Adipocyte (in vitro differentiated cells): ENCODE data around the gene ODC1.
"Not testable (repeated sequence)": the region's sequence is repeated elsewhere in the genome, so short reads cannot be mapped to it uniquely, and the experiment has no call there.

Source experiments
- DNase-seq: peaks from one replicate; pipeline ENCODE4 v3.0.0-alpha.2; 2015; ENCODE audit warnings: low read depth
- H3K27me3 ChIP-seq: replicated peaks from 2 replicates; pipeline ENCODE4 v1.7.0; 2013; ENCODE audit warnings: mild to moderate bottlenecking, low read length, moderate library complexity; ENCODE audit not compliant: control insufficient read depth, insufficient read depth
- H3K36me3 ChIP-seq: 2 replicates; pipeline ENCODE4 v1.7.0; 2013; ENCODE audit warnings: low read length, mild to moderate bottlenecking, moderate library complexity; ENCODE audit not compliant: control insufficient read depth, insufficient read depth, severe bottlenecking
- H3K4me1 ChIP-seq: 2 replicates; pipeline ENCODE4 v1.7.0; 2013; ENCODE audit warnings: mild to moderate bottlenecking, low read length, moderate library complexity; ENCODE audit not compliant: control insufficient read depth, insufficient read depth
- H3K4me3 ChIP-seq: 2 replicates; pipeline ENCODE4 v1.7.0; 2013; ENCODE audit warnings: mild to moderate bottlenecking, low read length, moderate library complexity
- H3K9ac ChIP-seq: 2 replicates; pipeline ENCODE4 v1.7.0; 2013; ENCODE audit warnings: mild to moderate bottlenecking, low read length, moderate library complexity
- H3K9me3 ChIP-seq: 2 replicates; pipeline ENCODE4 v1.7.0; 2013; ENCODE audit warnings: mild to moderate bottlenecking, low read length, moderate library complexity; ENCODE audit not compliant: control insufficient read depth

ODC1 gene

DNA sequence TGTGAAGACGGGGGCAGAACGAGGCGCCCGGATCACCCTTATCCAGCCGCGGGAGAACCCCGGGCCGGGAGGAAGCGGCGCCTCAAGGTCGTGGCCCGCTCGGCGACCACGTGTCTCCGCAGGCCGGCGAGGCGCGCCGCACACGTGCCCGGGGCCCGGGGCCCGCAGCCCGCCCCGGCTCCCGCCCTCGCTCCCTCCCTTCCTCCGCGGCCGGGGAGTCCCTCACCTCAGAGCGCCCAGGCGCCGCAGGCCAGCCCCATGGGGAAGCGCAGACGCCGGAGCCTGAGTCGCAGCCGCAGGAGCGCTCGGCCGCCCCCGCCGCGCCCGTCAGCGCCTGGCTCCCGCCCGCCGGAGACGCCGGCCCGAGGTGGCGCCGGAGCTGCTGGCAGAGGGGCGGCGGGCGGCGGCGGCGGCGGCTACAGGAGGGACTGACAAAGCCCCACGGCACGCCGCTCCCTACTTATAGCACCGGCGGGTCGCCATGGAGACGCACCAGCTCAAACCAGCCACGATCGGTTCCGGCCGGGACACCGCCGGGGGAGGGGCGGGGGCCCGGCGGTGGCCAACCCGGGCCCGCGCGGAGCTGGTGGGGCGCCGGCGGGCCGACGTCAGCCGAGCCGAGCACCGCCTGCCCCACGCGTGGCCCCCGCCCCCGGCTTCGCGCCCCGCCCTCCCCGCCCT, at the start of gene ODC1:
Gene ODC1, minus strand, starts transcription at position 433 of the 681 bp plus-strand sequence. CDS start 3,295 bp downstream, outside the sequence.
- no peaks in the 10 kb centered on the region for H3K27me3 ChIP-seq
- DNase-seq: peak; percentile 95
- peak within 1 kb of the TSS; percentile 93 for H3K9ac ChIP-seq
- H3K4me1 ChIP-seq: peaks cover 25% of the 10 kb centered on the region
- H3K4me3 ChIP-seq: peak within 1 kb of the TSS; percentile 91
- H3K36me3 ChIP-seq: peaks cover 19% of the 10 kb centered on the region
- no peaks in the 10 kb centered on the region for H3K9me3 ChIP-seq

DNA sequence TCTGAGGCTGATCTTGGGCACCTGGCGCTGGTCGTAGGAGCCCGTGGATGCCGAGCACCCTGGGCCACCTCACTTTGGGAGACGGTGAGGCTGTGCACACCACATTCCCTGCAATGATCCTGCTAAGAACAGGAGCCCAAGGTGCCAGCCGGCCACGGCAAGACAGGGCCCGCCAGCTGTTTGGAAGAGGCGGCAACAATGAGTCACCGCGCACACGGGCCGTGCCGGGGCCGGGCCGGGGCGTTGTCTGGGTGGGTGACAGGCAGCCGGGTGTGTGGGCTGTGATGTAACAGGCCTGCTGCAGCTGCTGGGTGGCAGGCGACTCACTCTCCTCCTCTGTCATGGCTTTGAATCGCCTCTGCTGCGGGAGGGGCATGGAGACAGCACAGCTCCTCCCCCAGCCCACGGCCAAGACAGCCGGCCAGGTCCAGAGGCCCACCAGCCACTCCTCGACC, 49.7 kb upstream of the ODC1 start:
- peaks cover 59% of the 10 kb centered on the region for H3K27me3 ChIP-seq

DNA sequence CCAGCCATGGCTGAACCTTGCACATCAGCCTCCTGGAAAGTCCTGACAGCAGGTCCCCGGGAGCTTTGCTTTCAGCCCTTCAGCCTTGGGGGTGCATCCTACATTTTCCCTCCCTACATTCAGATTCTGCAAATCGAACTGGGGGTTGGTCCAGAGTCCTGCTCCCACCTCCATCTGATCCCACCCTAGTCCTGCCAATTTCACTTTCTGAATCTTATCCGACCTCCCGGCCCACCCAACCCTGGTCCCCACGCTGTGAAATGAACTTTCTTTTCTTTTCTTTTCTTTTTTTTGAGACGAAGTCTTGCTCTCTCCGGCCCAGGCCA, 47.8 kb upstream of the ODC1 start:
- Histone ChIP-seq H3K9ac (no peak overlapping the region), H3K4me3 (no peak overlapping the region), H3K9me3 (peaks cover 16% of the 10 kb centered on the region), H3K27me3 (peaks cover 48% of the 10 kb centered on the region), H3K4me1 (no peaks in the 10 kb centered on the region), H3K36me3 (no peaks in the 10 kb centered on the region)
- no peak for DNase-seq

More for the DNA sequence above, 49.7 kb upstream of the ODC1 start:
- no peak overlapping the region for H3K4me3 ChIP-seq
- peak; percentile 76 for DNase-seq
- H3K4me1 ChIP-seq: no peaks in the 10 kb centered on the region
- H3K9ac ChIP-seq: no peak overlapping the region
- no peaks in the 10 kb centered on the region for H3K36me3 ChIP-seq
- no peaks in the 10 kb centered on the region for H3K9me3 ChIP-seq

DNA sequence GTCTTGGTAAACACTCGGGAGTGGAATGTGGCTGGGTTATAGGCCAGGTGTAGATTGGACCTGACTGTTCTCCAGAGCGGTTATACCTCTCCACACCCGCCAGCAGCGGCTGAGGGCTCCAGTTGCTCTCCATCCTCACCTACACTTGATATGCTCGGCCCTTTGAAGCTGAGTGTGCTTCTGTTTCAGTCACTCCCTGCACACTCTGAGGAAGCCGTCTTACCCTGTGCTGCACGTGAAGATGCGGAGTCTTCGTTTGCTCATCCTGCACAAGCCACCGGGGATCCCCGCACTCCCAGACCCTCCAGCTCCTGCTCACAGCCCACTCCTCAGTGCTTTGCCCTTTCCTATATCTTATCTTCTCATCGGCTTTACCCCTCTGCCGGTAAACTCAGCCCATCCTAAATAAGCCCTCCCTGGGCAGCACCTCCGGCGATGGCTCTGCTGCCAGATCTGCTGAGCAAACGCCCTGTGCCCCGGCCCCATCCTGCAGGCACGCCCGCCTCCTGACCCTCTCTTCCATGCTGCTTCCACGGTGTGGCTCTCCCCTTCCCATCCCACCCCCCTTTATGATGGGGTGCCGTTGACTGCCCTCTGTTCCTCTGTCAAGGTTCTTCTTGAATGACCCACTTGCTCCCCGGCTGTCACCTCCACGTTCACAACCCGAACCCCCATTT, 47.3 kb upstream of the ODC1 start:
- H3K27me3 ChIP-seq: peaks cover 43% of the 10 kb centered on the region
- no peak overlapping the region for H3K4me3 ChIP-seq
- H3K9ac ChIP-seq: no peak overlapping the region
- H3K4me1 ChIP-seq: no peaks in the 10 kb centered on the region
- no peaks in the 10 kb centered on the region for H3K36me3 ChIP-seq
- H3K9me3 ChIP-seq: peaks cover 16% of the 10 kb centered on the region
- no peak for DNase-seq

DNA sequence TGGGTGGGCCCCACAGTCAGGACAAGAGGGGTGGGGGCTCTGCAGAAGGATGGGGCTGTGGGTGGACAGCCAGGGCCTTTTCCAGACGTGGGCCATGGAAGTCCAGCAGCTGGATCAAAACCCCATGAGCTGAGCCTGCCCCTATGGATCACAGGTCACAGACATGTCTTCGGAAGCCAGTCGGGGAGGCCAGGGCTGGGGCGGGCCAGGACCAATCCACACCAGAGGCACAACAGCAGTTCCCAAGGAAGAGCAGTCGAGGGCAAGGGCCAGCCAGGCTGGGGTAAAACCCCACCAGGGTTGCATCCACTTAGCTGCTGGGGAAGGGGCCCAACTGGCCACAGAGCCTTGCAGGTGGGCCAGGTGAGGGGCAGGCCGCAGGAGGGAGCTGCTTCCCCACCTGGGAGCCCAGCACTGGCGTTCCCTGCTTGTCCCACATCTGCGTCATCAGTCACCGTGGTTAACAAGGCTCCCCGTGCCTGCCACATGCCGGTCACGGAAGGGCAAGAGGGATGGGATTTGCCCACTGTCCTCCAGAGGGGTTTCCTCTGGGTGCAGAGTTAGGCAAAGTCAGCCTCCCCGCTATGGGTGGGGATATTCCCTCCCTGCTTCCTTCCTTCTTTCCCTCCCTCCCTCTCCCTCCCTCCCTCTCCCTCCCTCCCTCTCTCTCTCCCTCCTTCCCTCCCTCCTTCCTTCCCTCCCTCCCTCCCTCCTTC, 46.4 kb upstream of the ODC1 start:
- DNase-seq: no peak

DNA sequence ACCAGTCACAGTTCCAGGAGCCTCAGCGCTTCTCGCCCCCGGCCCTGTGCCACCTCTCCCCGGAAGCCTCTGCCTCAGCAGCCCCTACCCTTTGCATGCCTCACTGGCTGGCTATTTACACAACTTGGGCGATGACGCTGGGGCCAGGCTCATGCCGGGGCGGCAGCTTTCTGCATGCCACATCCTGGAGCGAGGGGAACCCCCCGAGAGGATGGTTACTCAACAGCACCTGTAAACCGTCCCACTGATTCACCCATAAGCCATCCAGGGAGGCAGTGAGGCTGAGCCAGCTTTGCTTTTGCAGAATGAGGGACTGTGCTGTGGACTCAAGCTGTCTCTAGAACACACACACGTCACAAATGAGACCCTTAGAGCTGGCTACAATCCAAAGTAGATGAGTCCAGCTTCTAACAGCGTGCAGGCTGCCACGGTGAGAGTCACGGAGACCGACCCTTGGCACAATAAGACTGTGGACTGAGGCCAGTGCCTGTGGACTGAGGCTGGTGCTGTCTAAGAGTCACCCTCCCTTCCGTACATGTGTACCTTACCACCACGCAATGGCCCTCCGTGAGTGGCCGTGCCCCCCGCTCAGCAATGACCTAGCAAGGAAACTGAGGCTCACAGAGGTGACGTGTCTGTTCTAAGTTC, 45.6 kb upstream of the ODC1 start:
- H3K36me3 ChIP-seq: no peaks in the 10 kb centered on the region
- peaks cover 36% of the 10 kb centered on the region for H3K27me3 ChIP-seq
- no peak overlapping the region for H3K4me3 ChIP-seq
- peaks cover 16% of the 10 kb centered on the region for H3K9me3 ChIP-seq
- H3K4me1 ChIP-seq: peaks cover 3% of the 10 kb centered on the region
- H3K9ac ChIP-seq: no peak overlapping the region
- DNase-seq: peak; percentile 45

More for the DNA sequence above, 46.4 kb upstream of the ODC1 start:
- no peak overlapping the region for H3K4me3 ChIP-seq
- H3K4me1 ChIP-seq: peaks cover 2% of the 10 kb centered on the region
- peaks cover 36% of the 10 kb centered on the region for H3K27me3 ChIP-seq
- H3K36me3 ChIP-seq: no peaks in the 10 kb centered on the region
- H3K9ac ChIP-seq: no peak overlapping the region
- peaks cover 16% of the 10 kb centered on the region for H3K9me3 ChIP-seq

DNA sequence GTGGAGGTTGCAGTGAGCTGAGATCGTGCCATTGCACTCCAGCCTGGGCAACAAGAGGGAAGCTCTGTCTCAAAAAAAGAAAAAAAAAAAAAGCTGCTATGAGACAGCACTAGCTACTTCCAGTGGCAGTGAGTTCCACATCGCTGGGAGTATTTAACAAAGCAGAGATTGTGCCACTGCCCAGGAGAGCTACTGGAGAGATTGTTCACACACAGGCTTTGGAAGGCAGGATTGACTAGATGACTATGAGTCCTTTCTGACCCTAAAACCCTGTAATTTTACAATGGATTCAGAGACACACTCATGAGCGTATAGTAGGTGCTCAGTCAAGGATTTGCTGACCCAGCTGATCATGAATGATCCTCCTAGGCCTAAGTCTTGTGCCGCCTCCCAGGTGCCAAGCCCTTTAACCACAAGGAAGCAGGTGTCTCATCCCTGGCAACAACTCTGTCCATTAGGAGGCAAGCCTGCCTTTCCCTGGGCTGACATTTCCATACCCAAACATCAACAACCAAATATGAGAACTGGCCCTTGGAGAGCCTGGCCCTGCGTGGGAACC, 45.0 kb upstream of the ODC1 start:
- no peak overlapping the region for H3K4me3 ChIP-seq
- H3K4me1 ChIP-seq: peaks cover 3% of the 10 kb centered on the region
- H3K27me3 ChIP-seq: peaks cover 34% of the 10 kb centered on the region
- no peak overlapping the region for H3K9ac ChIP-seq
- H3K36me3 ChIP-seq: no peaks in the 10 kb centered on the region
- peaks cover 16% of the 10 kb centered on the region for H3K9me3 ChIP-seq
- no peak for DNase-seq

DNA sequence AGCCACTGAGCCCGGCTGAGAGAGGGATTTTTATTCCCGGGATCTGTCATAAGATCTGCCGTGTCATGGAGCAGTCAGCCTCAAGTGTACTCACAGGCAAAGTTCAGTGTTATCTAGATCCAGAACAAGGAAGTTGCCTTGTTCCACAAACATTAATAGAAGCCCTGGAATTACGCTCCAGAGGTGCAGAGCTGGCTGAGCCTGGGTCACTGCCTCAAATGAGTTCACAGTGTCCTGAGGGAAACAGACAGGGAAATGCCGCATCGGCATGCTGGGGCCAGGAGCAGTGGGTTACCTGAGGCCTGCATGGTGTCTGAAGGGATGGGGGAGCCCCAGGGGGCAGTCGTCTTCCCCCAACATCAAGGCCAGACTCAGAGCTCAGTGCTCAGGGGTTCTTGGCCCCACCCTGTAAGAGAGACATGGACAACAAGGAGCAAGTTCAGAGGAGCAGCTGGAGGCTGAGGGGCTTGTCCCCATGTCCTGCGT, 42.7 kb upstream of the ODC1 start:
- DNase-seq: no peak
- H3K4me1 ChIP-seq: peaks cover 3% of the 10 kb centered on the region
- H3K36me3 ChIP-seq: no peaks in the 10 kb centered on the region
- peaks cover 34% of the 10 kb centered on the region for H3K27me3 ChIP-seq
- H3K9me3 ChIP-seq: peaks cover 16% of the 10 kb centered on the region
- no peak overlapping the region for H3K4me3 ChIP-seq
- H3K9ac ChIP-seq: no peak overlapping the region

DNA sequence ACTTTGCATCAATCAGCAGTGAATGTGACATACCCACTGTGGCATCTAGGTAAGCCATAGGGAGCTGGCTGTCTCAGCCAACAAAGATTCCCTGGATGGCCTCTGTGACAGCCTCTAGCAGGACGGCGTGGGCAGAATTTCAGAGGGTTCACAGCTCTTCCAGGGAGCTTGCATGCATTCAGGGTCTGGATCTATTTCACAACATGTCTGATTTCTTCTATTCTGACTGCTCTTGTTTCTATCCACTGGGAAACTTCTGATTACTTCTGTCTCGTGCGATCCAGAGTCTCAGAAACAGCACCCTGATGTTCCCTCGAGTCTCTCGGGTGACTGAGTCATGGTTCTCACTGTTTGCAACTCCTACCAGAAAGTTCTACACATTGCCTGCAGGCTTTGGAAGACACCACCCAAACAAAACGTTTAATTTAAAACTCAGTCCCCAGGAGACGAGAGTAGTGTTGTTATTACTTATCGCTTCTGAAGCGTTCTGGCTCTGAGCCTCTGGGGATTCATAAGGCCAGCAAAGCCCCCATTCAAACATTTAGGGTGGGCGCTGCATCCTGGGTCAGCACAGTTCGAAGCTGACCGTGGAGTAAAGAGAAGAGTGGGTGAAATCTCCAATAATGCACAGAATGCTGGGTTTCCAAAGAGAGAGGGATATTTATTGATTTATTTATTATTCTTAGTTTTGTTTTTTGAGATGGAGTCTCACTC, 41.9 kb upstream of the ODC1 start:
- DNase-seq: no peak

DNA sequence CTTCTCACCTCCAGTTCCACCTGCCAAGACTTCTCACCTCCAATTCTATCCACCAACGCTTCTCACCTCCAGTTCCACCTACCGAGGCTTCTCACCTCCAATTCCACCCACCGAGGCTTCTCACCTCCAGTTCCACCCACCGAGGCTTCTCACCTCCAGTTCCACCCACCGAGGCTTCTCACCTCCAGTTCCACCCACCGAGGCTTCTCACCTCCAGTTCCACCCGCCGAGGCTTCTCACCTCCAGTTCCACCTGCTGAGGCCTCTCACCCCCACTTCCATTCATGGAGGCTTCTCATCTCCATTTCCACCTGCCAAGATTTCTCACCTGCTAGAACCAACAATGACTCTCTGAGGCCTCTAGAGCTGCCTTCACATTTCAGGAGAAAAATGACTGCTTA, 40.0 kb upstream of the ODC1 start:
- H3K9ac ChIP-seq, H3K4me3 ChIP-seq, DNase-seq, H3K4me1 ChIP-seq, H3K36me3 ChIP-seq: not testable (repeated sequence)
- H3K9me3 ChIP-seq: peaks cover 16% of the 10 kb centered on the region
- H3K27me3 ChIP-seq: peaks cover 33% of the 10 kb centered on the region

More for the DNA sequence above, 41.9 kb upstream of the ODC1 start:
- no peak overlapping the region for H3K9ac ChIP-seq
- H3K4me3 ChIP-seq: no peak overlapping the region
- peaks cover 34% of the 10 kb centered on the region for H3K27me3 ChIP-seq
- H3K4me1 ChIP-seq: peaks cover 3% of the 10 kb centered on the region
- H3K36me3 ChIP-seq: no peaks in the 10 kb centered on the region
- H3K9me3 ChIP-seq: peaks cover 16% of the 10 kb centered on the region
